ENCODE data around the gene ARL5A.

Gene ARL5A

DNA sequence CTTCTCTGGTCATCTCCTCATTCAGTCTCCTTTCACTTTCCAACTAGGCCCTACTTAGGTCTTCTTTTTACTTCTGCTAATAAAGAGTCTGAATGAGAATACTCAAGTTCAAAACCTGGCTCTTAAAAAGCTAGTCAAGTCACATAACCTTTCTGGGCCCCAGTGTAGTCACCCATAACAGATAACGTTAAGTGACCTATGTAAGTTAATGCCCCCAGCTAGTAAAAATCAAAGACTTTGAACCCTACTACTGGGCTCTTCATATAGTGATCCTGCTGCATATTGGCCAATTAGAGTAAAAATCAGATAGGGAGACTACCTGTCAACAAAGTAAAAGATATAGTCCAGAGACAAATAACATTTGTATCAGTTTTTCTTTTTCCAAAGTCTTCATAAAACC is 17.7 kb downstream of the ARL5A start:
- TF ChIP-seq POLR2AphosphoS5 (IDR thresholded peaks at IDR 0.05; ENCODE audit: low read depth, low read length), result no peak
- TF ChIP-seq SIN3A (IDR thresholded peaks at IDR 0.05; ENCODE audit: borderline replicate concordance, insufficient read depth, low read length), result no peak
- no peak for TF ChIP-seq TAF1 (IDR thresholded peaks at IDR 0.05; ENCODE audit: borderline replicate concordance, insufficient read depth, low read length)

DNA sequence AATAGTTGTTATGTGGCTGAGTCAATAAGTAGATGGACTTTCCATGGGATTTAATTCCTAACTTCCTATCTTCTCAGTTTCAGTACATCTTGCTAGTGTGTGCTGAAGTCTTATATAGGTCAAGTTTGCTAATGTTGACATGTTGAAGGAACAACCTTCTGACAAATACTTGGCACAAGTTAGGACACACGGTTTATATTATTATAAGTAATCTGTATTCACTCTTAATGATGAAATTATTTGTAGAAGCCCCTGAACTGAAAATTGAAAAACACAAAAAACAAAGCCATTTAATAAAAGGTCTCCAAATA is 19.2 kb downstream of the ARL5A start:
- TF ChIP-seq TAF1 (IDR thresholded peaks at IDR 0.05; ENCODE audit: borderline replicate concordance, insufficient read depth, low read length), result no peak
- no peak for TF ChIP-seq SIN3A (IDR thresholded peaks at IDR 0.05; ENCODE audit: borderline replicate concordance, insufficient read depth, low read length)
- TF ChIP-seq, protein P1, sequence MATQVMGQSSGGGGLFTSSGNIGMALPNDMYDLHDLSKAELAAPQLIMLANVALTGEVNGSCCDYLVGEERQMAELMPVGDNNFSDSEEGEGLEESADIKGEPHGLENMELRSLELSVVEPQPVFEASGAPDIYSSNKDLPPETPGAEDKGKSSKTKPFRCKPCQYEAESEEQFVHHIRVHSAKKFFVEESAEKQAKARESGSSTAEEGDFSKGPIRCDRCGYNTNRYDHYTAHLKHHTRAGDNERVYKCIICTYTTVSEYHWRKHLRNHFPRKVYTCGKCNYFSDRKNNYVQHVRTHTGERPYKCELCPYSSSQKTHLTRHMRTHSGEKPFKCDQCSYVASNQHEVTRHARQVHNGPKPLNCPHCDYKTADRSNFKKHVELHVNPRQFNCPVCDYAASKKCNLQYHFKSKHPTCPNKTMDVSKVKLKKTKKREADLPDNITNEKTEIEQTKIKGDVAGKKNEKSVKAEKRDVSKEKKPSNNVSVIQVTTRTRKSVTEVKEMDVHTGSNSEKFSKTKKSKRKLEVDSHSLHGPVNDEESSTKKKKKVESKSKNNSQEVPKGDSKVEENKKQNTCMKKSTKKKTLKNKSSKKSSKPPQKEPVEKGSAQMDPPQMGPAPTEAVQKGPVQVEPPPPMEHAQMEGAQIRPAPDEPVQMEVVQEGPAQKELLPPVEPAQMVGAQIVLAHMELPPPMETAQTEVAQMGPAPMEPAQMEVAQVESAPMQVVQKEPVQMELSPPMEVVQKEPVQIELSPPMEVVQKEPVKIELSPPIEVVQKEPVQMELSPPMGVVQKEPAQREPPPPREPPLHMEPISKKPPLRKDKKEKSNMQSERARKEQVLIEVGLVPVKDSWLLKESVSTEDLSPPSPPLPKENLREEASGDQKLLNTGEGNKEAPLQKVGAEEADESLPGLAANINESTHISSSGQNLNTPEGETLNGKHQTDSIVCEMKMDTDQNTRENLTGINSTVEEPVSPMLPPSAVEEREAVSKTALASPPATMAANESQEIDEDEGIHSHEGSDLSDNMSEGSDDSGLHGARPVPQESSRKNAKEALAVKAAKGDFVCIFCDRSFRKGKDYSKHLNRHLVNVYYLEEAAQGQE (IDR thresholded peaks at IDR 0.05; ENCODE audit: insufficient read depth in 1 of 2, low read depth in 2 of 2, low read length in 2 of 2), result no peak
- TF ChIP-seq POLR2AphosphoS5 (IDR thresholded peaks at IDR 0.05; ENCODE audit: low read depth, low read length), result no peak
- TF ChIP-seq FOXP2 (optimal IDR thresholded peaks at IDR 0.05; ENCODE audit: borderline replicate concordance, extremely low read depth, extremely low read length, insufficient read depth), result no peak

DNA sequence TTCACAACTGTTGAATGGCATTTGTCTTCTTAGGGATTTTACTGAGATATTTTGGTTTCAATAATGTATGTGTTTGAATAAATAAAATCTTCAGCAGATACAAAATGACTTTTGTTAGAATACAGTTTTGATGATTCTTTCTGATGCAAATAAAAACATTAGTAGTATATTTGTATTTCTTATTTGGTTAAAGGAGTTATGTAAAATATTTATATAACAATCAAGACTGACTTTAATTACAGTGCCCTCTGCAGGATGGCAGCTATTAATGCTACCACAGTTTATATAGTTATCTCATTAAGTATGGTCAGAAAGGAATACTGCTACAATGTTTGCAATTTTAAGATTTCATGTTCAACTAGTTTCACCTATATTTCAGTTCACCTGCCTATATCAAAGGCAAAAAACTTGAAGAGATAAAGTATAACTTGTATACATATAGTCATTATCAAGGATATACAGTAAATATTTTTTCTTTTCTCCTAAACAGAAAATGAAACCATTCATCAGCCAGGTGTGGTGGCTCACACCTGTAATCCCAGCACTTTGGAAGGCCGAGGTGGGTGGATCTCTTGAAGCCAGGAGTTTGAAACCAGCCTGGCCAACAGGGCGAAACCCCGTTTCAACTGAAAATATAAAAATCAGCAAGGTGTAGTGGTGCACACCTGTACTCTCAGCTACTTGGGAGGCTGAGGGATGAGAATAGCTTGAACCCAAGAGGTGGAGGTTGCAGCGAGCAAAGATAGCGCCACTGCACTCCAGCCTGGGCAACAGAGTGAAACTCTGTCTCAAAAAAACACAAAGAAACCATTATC is 19.8 kb downstream of the ARL5A start:
- TF ChIP-seq SIN3A (IDR thresholded peaks at IDR 0.05; ENCODE audit: borderline replicate concordance, insufficient read depth, low read length), result no peak
- TF ChIP-seq, protein P1 (IDR thresholded peaks at IDR 0.05; ENCODE audit: insufficient read depth in 1 of 2, low read depth in 2 of 2, low read length in 2 of 2), result no peak
- TF ChIP-seq FOXP2 (optimal IDR thresholded peaks at IDR 0.05; ENCODE audit: borderline replicate concordance, extremely low read depth, extremely low read length, insufficient read depth), result no peak
- no peak for TF ChIP-seq TAF1 (IDR thresholded peaks at IDR 0.05; ENCODE audit: borderline replicate concordance, insufficient read depth, low read length)
- TF ChIP-seq POLR2AphosphoS5 (IDR thresholded peaks at IDR 0.05; ENCODE audit: low read depth, low read length), result no peak

DNA sequence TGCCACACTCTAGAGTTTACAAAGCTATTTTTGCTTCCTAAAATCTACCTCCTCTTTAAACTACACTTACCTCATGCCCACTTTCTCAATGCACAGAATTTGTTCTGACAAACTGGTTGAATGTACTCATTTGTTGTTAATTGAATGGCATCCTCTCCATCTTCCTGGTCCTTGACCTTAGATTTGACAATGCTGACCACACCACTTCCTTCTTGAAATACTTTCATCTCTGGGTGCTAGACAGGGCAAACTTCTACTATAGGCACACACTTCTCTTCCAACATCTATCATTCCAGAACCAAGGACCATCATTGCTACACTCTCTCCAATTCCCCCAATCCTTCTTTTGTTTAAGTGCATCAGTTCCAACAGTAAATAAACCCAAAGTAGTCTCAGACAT is 22.3 kb downstream of the ARL5A start:
- TF ChIP-seq TAF1 (IDR thresholded peaks at IDR 0.05; ENCODE audit: borderline replicate concordance, insufficient read depth, low read length) (no peak), FOXP2 (optimal IDR thresholded peaks at IDR 0.05; ENCODE audit: borderline replicate concordance, extremely low read depth, extremely low read length, insufficient read depth) (no peak), POLR2AphosphoS5 (IDR thresholded peaks at IDR 0.05; ENCODE audit: low read depth, low read length) (no peak), SIN3A (IDR thresholded peaks at IDR 0.05; ENCODE audit: borderline replicate concordance, insufficient read depth, low read length) (no peak)
- TF ChIP-seq, protein P1 (IDR thresholded peaks at IDR 0.05; ENCODE audit: insufficient read depth in 1 of 2, low read depth in 2 of 2, low read length in 2 of 2), result no peak

DNA sequence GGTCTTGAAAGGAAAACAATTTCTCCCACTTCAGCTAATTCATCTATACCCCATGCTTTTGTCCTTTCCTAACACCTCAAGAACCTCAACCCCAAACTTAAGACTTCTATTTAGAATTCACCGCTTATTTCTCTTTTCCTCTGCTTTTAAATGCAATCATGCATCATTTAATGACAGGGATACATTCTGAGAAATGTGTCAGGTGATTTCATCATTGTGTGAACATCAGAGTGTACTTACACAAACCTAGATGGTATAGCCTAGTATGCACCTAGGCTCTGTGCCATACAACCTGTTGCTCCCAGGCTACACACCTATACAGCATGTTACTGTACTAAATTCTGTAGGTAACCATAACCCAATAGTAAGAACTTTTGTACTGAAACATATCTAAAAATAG is 22.9 kb downstream of the ARL5A start:
- TF ChIP-seq SIN3A (IDR thresholded peaks at IDR 0.05; ENCODE audit: borderline replicate concordance, insufficient read depth, low read length) (no peak), POLR2AphosphoS5 (IDR thresholded peaks at IDR 0.05; ENCODE audit: low read depth, low read length) (no peak), TAF1 (IDR thresholded peaks at IDR 0.05; ENCODE audit: borderline replicate concordance, insufficient read depth, low read length) (no peak), FOXP2 (optimal IDR thresholded peaks at IDR 0.05; ENCODE audit: borderline replicate concordance, extremely low read depth, extremely low read length, insufficient read depth) (no peak)
- TF ChIP-seq, protein P1 (IDR thresholded peaks at IDR 0.05; ENCODE audit: insufficient read depth in 1 of 2, low read depth in 2 of 2, low read length in 2 of 2), result no peak

Data from PFSK-1 (cell line).